Measurements from ENCODE around the gene RASAL1. TPM values are rescaled to one million over a fixed set of nuclear protein-coding genes. Genes with fewer than 3 reads are reported as not detected.

Gene RASAL1
- 2.9 TPM for total RNA-seq

DNA sequence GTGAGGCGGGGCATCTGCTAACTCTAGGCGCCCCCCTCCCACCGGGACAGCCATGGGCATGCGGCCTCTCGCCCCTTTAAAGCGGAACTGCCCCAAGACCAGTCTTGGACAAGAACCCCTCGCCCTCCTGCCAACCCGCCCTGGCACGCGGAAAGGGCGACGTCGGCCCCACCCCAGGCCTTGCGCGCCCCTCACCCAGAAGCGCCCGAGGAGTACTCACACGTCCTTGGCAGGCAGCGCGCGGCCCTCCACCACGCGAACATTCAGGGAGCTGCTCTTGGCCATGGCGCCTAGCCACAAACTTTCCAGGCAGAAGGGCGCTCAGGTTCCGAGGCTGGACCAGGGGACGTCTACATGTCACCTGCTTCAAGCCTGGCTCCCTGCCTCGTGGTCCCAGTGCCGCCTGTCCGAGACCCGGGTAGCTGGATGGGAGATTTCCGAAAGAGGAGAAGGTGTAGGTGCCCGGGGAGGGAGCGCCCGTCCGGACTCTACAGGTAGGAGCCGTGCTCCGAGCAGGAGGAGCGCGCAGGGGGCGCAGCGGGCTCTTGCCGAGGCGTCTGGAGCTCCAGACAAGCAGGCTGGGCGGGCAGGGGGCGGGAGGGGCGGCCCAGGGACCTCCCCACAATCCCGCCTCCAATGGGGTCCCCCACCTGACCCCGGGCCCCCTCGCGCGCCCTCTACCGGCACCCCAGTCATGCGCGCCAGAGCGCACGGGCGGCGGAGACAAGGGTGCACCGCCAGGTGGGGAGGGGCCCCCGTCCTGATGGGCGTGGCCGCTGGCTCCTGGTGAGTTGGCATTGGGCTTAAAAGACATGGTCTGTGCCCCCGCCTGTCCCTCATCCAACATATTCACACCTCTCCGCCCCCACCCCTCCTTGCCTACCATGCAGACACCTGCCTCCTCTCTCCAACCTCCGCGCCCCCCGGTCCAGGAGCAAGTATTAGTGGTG lies at the start of gene RASAL1:
TSS of gene RASAL1 (minus strand) at position 584 of the 950 bp plus-strand sequence. CDS start at position 285, 299 bp downstream.

GRCh38 chr12:113149361-113150150 lies 14.0 kb upstream of the RASAL1 start, which contains the start of gene CFAP73:
TSS of gene CFAP73 (plus strand) at chr12:113149724. CDS start at chr12:113149858, 134 bp downstream.

DNA sequence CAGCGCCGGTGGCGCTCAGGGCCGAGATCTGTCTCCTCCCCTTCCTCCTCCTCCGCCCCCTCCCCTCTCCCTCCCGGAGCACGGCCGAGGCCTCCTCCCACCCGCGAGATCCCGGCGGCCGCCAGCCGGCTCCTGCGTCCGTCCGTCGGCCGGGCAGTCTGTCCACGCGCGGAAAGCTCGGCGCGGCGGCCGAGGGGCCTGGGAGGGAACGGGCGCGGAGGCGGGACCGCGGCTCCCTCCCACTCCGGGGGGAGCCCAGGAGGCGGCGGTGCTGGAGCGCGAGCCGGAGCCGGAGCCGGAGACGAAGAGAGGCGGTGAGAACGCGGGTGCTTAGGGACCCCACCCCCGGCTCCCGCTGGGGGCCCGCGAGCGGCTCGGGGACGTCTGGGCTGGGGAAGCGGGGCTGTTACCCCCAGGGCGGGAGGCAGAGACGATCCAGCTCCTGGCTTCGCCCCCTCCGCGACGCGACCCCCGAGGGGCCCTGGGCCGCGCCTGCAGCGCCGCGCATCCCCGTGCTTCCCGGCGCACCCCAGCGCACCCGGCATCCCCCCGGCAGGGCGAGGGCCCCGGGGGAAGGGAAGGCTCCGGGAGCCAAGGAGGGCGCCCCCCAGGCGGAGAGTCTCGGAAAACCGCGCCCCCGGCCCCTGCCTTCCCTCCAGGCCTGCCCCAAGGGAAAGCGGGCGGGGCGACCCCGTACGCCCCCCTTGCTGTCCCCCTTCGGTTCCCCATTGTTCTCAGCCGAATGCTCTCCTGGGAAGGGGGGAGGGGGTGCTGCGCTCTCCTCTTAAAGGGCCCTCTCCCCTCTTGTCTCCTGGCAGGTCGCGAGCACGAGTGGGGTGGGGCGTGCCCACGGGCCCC lies 78.7 kb downstream of the RASAL1 start, which contains the start of gene DTX1:
TSS of gene DTX1 (plus strand) at position 100 of the 858 bp plus-strand sequence. CDS start 1,463 bp downstream, outside the sequence.

Other genes with a start within 250 kb of the RASAL1 start
- 5.7 TPM for gene OAS1, start 228.8 kb downstream of the RASAL1 start, total RNA-seq
- 10.3 TPM for gene OAS3, start 197.3 kb downstream of the RASAL1 start, total RNA-seq
- 3.4 TPM for gene OAS2, start 157.2 kb downstream of the RASAL1 start, total RNA-seq
- gene DTX1, start 79.0 kb downstream of the RASAL1 start, total RNA-seq, result 19.1 TPM
- not detected for gene CFAP73, start 14.0 kb upstream of the RASAL1 start, total RNA-seq
- 21.4 TPM for gene DDX54, start 49.7 kb upstream of the RASAL1 start, total RNA-seq
- gene RITA1, start 50.0 kb upstream of the RASAL1 start, total RNA-seq, result 11.6 TPM
- gene TPCN1, start 85.7 kb upstream of the RASAL1 start, total RNA-seq, result 16.7 TPM
- gene SLC8B1, start 199.3 kb upstream of the RASAL1 start, total RNA-seq, result 18.6 TPM
- gene PLBD2, start 222.8 kb upstream of the RASAL1 start, total RNA-seq, result 21.4 TPM

Data from camera-type eye (tissue), 1 donor.